Osteocyte (in vitro differentiated cells): ENCODE data around the gene STRA6. TPM values are rescaled to one million over a fixed set of nuclear protein-coding genes. Genes with fewer than 3 reads are reported as not detected.

Source experiments
- DNase-seq: peaks from one replicate; pipeline ENCODE4 v3.0.0; 2021; ENCODE audit warnings: mixed read lengths; ENCODE audit not compliant: unreplicated experiment; ENCODE audit errors: extremely low spot score
- H3K27ac Mint-ChIP-seq: one replicate; pipeline ENCODE4 v1.8.0; 2021; ENCODE audit warnings: mild to moderate bottlenecking, mixed read lengths; ENCODE audit not compliant: unreplicated experiment
- H3K27me3 Mint-ChIP-seq: one replicate; pipeline ENCODE4 v1.8.0; 2021; ENCODE audit warnings: mixed read lengths; ENCODE audit not compliant: unreplicated experiment
- H3K36me3 Mint-ChIP-seq: one replicate; pipeline ENCODE4 v1.8.0; 2021; ENCODE audit warnings: mixed read lengths; ENCODE audit not compliant: unreplicated experiment
- H3K4me1 Mint-ChIP-seq: one replicate; pipeline ENCODE4 v1.8.0; 2021; ENCODE audit warnings: mixed read lengths; ENCODE audit not compliant: unreplicated experiment
- H3K4me3 Mint-ChIP-seq: one replicate; pipeline ENCODE4 v1.8.0; 2021; ENCODE audit warnings: mild to moderate bottlenecking, moderate library complexity, mixed read lengths; ENCODE audit not compliant: unreplicated experiment
- H3K9me3 Mint-ChIP-seq: one replicate; pipeline ENCODE4 v1.8.0; 2021; ENCODE audit warnings: mixed read lengths; ENCODE audit not compliant: unreplicated experiment
- total RNA-seq: library from RNA; stranded (reverse); gene quantifications from 2 replicates; pipeline ENCODE4 v1.2.1, GENCODE V29; 2021
- TF ChIP-seq, protein P1 (sequence below): fragments of 200-600 bp; sonication (generic); IDR thresholded peaks from 2 replicates; pipeline ENCODE4 v1.5.0; 2021; ENCODE audit warnings: antibody characterized with exemption, mild to moderate bottlenecking, moderate library complexity

STRA6 gene
- total RNA-seq, 1 donor from 2014 or later = 25.8 TPM

DNA sequence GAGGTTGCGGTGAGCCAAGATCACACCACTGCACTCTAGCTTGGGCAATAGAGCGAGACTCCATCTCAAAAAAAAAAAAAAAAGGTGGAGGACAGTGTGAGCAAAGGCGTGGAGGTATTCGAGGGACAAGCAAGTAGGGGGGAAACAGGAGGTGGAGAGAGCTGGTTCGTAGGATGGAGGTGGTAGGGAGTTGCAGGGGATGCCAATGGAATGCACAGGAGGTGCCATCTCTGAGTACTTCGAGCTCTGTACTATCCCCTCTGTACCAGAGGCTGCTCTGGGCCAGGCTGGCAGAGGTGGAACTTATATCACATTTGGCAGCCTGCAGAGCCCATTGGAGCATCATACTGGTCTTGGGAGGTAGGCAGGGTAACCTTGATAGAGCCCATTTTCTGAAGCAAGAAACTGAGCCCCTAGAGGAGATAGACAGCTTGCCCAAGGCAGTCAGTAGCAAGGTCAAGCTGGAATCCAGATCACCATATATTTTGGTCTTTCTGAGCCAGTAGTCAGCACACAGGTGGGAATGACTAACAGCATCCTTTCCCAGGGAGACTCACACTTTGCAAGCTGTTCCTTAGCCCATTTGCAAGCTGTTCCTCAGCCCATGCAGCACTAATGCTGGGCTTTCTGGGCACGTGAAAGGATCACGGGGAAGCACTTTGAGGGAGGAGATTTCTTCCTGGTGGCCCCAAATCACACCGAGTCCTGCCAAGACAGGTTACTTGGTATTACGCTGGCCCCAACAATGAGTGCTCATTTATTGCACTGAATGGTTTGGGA, 24.4 kb upstream of the STRA6 start:
- DNase-seq = no peak
- TF ChIP-seq, protein P1, sequence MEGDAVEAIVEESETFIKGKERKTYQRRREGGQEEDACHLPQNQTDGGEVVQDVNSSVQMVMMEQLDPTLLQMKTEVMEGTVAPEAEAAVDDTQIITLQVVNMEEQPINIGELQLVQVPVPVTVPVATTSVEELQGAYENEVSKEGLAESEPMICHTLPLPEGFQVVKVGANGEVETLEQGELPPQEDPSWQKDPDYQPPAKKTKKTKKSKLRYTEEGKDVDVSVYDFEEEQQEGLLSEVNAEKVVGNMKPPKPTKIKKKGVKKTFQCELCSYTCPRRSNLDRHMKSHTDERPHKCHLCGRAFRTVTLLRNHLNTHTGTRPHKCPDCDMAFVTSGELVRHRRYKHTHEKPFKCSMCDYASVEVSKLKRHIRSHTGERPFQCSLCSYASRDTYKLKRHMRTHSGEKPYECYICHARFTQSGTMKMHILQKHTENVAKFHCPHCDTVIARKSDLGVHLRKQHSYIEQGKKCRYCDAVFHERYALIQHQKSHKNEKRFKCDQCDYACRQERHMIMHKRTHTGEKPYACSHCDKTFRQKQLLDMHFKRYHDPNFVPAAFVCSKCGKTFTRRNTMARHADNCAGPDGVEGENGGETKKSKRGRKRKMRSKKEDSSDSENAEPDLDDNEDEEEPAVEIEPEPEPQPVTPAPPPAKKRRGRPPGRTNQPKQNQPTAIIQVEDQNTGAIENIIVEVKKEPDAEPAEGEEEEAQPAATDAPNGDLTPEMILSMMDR = no peak
- no peaks in the 10 kb centered on the region for H3K36me3 Mint-ChIP-seq
- peaks cover 6% of the 10 kb centered on the region for H3K27me3 Mint-ChIP-seq
- no peak overlapping the region for H3K4me3 Mint-ChIP-seq
- peaks cover 33% of the 10 kb centered on the region for H3K4me1 Mint-ChIP-seq
- no peaks in the 10 kb centered on the region for H3K9me3 Mint-ChIP-seq
- no peak overlapping the region for H3K27ac Mint-ChIP-seq

DNA sequence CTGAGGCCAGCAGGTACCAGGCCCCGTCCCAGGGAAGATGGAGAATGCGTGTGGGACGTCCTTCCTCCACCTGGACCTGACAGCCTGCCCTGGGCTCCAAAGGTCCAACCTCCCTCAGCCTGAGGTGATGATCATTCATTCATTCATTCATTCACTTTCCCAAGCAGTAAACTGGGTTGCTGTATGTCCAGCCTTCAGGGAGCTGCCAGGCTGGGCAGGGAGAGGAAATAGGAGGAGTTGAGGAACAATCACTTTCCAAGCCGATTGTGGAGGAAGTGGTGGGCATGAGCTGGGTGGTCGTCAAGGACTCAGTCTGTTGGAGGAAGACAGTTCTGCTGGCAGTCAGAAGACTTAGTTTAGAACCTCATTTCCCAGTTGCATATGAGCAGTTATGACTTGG, 23.3 kb upstream of the STRA6 start:
- H3K9me3 Mint-ChIP-seq = no peaks in the 10 kb centered on the region
- no peak for DNase-seq

GRCh38 chr15:74222240-74223119, 19.9 kb upstream of the STRA6 start:
- DNase-seq = no peak
- no peaks in the 10 kb centered on the region for H3K36me3 Mint-ChIP-seq
- peaks cover 19% of the 10 kb centered on the region for H3K27me3 Mint-ChIP-seq
- no peak overlapping the region for H3K4me3 Mint-ChIP-seq
- H3K27ac Mint-ChIP-seq = no peak overlapping the region
- peaks cover 29% of the 10 kb centered on the region for H3K4me1 Mint-ChIP-seq
- TF ChIP-seq, protein P1 = no peak
- H3K9me3 Mint-ChIP-seq = no peaks in the 10 kb centered on the region

More for the DNA sequence above, 23.3 kb upstream of the STRA6 start:
- Mint-ChIP-seq H3K27ac (no peak overlapping the region), H3K4me3 (no peak overlapping the region), H3K4me1 (peaks cover 37% of the 10 kb centered on the region), H3K27me3 (peaks cover 11% of the 10 kb centered on the region), H3K36me3 (no peaks in the 10 kb centered on the region)
- TF ChIP-seq, protein P1 = no peak

GRCh38 chr15:74221399-74222239, 19.0 kb upstream of the STRA6 start:
- no peak overlapping the region for H3K4me3 Mint-ChIP-seq

More at GRCh38 chr15:74221399-74222239, 19.0 kb upstream of the STRA6 start:
- Mint-ChIP-seq H3K4me1 (peaks cover 29% of the 10 kb centered on the region), H3K27ac (no peak overlapping the region), H3K27me3 (peaks cover 19% of the 10 kb centered on the region), H3K9me3 (no peaks in the 10 kb centered on the region), H3K36me3 (no peaks in the 10 kb centered on the region)
- TF ChIP-seq, protein P1 = no peak
- DNase-seq = no peak
